Measurements from ENCODE around the gene C1QTNF2.
"Not testable (repeated sequence)": the region's sequence is repeated elsewhere in the genome, so short reads cannot be mapped to it uniquely, and the experiment has no call there.

C1QTNF2 gene

DNA sequence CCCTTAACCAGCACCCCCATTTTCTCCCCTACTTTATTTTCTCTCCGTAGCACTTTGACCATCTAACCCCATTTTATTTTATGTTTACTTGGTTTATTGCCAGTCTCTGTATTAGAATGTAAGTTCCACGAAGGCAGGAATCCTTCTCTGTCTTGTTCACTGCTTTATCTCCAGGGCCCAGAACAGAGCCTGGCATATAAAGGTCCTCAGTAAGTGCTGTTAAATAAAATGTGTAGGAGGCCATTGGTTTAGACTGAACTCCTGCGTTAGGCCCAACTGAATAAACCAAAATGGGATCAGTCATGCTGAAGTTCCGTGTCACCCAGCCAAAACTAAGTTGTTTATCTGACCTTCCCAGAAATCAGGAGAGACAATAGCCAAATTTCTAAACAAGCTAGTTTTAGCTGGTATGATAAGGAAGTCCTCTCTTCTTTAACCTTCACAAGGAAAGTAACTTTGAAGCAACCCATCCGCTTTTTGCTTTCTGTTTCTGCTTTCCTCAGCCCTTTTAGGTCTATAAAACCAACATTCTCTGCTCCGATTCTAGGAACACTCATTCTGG lies 29.0 kb downstream of the C1QTNF2 start:
- no peak for DNase-seq (ENCODE audit: low read depth, low spot score)

DNA sequence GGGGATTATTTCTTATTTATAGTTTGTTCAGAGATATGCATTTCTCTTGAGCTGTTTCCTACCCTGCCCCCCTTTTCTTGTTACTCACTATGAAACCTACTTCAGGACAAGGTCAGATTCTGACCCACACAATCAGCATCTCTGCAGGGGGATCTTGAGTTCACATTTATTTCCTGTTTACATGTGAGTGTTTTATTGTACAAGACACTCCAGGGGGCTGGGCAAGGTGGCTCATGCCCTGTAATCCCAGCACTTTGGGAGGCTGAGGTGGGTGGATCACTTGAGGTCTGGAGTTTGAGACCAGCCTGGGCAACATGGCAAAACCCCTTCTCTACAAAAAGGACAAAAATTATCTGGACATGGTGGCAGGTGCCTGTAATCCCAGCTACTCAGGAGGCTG lies 29.9 kb downstream of the C1QTNF2 start:
- not testable (repeated sequence) for DNase-seq (ENCODE audit: low read depth, low spot score)

DNA sequence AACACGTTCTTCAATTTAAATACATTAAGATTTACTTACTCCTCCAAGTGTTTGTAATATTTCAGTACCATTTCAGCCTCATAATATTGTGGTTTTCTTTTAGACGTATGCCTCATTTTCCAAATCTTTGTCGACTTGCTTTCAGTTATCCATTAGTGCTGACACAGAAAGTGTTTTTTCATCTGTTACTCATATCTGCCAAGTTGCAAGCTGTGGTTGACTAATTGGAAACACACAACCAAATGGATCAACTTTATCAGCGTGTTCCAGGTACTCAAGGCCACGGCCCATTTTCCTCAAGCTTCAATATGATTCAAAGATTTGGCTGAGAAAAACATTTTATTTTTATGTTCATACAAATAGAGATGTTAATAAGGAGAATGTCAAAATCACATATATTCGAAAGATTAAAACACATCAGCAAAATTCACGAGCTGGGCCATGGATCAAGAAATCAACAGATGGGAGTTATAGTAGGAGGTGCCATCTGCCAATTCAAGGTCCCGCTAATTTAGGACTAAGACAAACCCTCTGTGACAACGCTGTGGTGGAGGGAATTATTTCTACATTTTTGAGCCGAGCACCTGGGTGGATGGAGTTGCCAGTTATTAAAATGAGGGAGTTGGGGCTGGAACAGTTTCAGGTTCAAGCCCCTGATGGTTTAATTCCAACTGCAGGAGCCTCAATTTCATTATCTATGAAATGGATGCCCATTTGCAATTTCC lies 30.9 kb downstream of the C1QTNF2 start:
- DNase-seq (ENCODE audit: low read depth, low spot score): no peak

DNA sequence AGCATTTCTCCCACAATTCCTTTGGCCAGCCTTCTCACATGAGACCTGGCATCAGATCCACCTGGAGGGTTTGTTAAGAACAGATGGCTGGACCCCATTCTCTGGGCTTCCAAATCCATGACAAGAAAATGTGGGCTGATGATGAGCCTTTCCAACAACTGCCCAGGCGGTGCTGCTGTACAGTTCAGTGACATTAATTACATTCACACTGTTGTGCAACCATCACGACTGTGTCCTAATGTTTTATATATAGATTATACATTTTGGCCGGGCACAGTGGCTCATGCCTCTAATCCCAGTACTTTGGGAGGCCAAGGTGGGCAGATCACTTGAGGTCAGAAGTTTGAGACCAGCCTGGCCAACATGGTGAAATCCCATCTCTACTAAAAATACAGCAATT lies 35.7 kb downstream of the C1QTNF2 start:
- not testable (repeated sequence) for DNase-seq (ENCODE audit: low read depth, low spot score)

DNA sequence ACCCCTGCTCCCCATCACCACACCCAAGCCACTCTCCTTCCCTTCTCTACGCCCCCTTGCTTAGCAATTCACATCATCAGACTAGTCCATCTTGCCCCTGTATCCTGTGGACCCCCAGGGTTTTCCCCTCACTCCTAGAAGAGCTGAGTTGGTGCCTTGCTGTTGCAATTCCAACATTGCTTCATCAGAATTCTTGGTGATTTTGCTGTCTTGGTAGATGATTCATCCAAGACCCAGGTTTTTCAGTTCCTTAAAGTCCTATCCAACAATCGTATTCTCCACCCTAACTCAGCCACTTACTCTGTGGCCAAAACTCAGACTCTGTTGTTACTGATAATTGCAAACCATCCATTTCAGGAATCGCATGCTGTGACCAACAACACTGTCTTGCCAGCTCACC lies 36.7 kb downstream of the C1QTNF2 start:
- no peak for DNase-seq (ENCODE audit: low read depth, low spot score)

DNA sequence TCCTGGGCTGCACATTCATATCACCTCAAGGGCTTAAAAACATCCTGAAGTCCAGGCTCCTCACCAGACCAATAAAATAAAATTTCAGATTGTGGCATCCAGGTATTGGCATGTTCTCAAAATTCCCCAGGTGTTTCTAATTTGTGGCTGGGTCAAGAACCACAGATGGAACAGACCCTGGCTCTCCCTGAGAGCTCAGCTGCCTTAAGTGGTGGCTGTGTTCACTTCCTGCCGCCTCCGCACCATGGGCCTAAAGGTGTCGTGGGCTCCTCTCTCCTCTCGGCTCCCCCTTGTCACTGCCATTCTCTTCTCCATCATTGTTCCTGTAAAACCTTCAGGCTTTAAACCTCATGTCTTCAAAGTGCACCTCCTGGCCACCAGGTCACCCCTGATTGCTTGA lies 40.2 kb downstream of the C1QTNF2 start:
- DNase-seq (ENCODE audit: low read depth, low spot score): no peak

DNA sequence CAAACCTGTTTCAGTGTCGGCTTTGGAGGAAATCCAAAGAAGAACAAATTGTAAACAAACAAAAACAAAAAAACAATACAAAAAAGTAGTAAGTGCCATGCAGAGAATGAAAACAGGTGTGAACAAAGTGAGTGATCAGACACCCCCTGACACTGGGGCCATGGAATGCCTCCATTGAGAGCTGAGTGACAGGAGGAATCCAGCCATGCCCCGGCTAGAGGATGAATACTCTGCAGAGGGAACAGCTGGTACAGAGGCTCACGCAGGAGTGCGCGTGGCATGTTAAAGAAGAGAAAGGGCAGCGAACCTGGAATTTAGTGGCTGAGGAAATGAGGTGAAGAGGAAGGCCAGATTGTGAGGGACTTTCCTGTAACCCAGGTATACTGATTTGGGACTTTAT lies 42.6 kb downstream of the C1QTNF2 start:
- DNase-seq (ENCODE audit: low read depth, low spot score): no peak

DNA sequence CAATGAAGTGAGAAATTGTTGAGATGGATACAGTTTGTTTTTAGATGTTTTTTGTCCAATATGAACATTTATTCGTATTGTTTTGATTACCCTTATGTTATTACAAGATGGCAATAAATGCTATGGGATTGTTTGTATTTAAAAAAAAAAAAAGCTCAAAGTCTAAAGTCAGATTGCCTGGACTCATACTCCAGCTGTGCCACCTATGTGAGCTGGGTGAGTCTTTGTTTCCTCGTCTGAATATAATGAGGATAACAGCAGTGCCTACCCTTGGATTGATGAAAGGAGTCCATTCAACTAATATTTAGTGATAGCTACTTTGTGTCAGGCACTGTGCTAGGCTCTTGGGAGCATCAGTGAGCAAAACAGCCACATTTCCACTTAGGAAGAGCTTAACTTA lies 43.4 kb downstream of the C1QTNF2 start:
- no peak for DNase-seq (ENCODE audit: low read depth, low spot score)

DNA sequence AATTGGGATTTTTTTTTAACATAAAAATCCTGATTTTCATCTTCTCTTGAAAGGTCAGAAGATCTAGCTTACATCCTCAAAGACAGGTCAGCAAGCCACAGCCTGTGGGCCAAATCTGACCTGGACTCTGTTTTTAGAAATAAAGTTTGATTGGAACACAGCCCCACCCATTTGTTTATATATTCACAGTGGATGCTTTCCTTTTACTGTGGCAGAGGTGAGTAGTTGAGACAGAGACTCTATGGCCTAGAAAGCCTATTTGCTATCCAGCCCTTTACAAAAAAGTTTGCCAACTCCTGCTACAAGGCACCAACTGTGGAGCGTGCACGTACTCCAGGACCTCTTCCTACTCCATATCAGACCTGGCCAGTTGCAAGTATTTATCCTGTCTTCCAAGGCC lies 44.7 kb downstream of the C1QTNF2 start:
- no peak for DNase-seq (ENCODE audit: low read depth, low spot score)

DNA sequence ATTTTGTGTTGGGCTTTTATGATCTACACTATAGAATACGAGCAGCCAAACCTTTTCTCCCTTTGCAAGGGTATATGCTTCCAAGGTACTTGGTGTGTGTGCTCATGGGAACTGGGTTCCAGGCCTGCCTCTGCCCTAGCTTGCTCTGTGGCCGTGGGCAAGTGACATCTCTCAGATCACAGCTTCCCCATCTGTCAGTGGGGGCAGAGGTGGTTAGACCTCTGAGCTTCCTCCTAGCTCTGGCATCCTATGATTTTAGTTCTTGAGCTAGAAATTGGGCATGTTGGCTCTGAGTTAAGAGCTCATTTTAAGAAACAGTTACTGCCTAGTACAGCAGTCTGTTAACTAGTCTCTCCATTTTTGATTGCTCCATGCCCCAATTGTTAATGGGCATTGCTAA lies 45.5 kb downstream of the C1QTNF2 start:
- no peak for DNase-seq (ENCODE audit: low read depth, low spot score)

DNA sequence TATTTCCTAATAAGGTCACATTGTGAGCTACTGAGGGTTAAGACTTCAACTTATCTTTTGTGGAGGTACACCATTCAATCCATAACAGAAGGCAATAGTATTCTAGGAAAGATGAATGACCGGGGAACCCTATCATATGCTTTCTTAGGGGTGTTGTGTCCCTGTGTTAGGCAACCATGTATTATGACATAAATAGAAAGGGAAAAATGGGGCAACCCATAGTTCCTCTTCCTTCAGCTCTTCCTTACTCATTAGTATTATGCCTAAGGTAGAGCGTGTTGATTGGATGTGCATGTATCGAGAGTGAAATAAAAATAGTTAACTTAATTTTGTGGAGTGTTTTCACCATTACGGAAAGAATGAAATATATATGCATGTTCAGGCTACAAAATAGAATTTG lies 52.0 kb downstream of the C1QTNF2 start:
- DNase-seq (ENCODE audit: low read depth, low spot score): no peak

DNA sequence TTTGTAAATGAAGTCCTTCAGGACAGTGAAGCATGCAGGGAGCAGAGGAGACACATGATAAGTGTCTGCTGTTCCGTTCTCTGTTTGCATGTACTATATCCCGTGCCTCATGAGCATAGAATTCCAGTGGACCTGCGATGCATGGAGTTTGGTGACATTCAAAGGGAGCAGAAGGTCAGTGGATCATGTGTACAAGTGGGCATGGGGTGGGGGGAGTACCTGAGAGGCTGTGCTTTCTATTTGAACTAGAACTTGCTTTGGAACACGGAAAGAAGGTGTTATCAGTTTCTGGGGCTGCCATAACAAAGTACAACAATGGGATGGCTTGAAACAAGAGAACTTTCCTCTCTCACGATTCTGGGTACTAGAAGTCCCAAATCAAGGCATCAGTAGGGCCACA lies 53.0 kb downstream of the C1QTNF2 start:
- DNase-seq (ENCODE audit: low read depth, low spot score): no peak

DNA sequence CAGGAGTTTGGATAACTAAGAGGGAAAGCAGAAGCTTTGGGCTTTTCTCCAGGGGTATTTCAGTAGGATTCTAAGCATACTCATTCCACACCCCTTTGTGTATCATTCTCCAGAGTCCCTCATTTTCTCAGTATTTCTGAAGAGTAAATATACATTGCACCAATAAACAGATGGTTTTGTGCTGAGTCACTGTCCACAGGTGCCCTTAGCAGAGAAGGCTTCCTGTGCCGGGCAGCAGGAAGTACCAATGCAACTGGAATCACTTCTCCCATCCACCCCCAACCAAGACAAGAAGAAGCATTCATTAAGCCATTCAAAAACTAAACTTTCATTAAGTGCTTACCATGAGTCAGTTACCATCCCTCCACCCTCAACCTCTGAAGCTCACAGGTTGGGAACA lies 54.5 kb downstream of the C1QTNF2 start:
- no peak for DNase-seq (ENCODE audit: low read depth, low spot score)

DNA sequence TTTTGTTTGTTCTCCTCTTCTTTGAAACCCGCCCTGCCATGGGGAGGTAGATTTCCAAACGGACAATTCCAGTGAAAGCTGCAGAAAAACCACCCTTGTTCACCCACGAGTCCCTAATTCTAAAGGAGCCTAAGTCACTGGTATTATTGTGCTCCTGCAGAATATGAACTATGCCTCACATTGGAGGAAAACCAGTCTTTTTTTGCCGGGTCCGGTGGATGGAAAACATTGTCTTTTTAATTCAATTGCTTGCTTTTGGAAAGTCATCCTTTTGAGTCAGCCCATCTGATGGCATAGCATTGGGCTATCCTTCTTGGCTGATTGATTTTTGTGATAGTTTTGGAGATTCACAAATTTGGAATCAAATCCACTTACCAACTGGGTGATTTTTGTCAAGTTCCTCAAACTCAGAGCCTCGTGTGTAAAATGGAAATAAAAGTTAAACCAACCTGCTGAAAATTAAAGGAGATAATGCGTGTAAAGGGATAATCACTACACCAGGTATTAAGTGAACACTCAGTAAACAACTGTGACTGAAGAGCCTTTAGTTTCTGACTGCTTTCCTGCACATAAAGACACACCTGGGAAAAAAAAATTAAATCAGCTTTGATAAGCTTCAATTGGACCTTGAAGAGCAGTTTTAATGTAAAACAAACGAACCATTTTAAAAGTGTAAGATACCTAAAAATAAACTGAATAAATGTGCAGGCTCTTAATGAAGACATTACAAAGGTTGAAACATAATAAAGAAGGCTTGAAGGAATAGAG lies 57.3 kb downstream of the C1QTNF2 start:
- no peak for DNase-seq (ENCODE audit: low read depth, low spot score)

DNA sequence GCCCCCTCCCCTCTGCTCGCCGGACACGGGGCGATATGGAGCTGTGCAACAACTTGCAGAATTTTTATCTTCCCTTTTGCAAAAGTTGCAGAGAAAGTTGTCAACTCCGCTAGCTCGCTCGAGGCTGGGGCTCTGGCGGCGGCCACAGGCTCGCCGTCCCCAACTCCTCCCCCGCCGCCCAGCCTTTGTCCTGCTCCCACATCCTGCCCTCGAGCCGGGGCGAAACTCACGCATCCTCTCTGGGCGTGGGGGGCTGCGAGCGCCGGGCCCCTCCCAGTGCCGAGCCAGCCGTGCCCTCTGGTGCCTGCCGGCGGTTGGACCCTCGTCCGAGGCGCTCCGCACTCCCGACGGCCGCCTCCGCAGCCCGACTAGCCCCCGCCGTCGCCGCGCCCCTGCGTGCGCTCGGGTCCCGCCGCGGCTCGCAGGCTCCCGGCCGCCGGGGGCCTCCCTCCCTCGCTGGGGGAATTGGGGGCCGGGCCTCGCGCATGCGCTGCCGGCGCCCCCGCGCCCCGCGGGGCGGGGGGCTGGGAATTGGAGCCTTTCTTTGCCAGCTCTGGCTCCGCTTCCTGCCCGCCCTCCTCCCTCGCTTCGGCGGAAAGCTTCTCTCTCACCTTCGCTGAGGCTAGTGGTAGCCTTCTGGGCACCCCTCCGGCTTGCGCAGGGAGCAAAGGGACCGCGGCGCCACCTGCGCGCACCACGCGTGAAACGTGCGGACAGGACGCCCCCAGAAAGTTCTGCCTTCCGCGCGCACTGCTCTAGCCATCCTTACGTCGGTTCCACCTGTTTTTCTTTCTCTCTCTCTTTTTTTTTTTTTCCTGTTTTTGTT lies 58.1 kb downstream of the C1QTNF2 start, which contains the start of gene CCNJL:
Gene CCNJL, minus strand, starts transcription at position 431 of the 826 bp plus-strand sequence. CDS start 641 bp downstream, outside the sequence.
- no peak for DNase-seq (ENCODE audit: low read depth, low spot score)

DNA sequence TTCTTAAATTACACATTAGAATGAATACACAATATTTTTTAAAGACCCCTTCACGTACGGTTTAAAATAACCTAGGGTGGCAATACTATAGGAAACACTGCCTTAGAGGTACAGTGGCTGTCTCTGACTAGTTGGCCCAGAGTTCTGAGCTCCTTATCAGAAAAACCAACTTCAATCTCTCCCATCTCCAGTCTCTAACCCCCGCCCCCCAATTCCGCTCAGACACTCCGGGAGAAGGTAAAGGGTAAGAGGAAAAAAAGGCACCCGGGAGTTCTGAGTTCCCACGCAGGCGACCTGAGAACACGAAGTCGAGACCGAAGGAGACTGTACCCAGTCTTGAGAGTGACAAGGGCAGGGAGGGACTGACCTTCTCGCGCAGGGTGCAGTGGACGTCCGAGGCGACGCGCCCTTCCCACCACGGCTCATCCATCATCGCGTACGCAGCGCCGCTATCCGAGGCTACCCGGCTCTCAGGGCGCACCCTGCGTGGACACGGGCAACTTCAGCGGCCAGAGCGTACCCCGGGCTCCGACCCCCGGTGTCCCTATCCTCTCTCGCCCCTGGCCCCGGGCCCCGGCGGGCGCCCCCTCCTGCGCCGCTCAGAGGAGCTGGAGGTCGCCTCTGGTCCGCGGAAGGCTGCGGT lies 58.8 kb downstream of the C1QTNF2 start:
- no peak for DNase-seq (ENCODE audit: low read depth, low spot score)

DNA sequence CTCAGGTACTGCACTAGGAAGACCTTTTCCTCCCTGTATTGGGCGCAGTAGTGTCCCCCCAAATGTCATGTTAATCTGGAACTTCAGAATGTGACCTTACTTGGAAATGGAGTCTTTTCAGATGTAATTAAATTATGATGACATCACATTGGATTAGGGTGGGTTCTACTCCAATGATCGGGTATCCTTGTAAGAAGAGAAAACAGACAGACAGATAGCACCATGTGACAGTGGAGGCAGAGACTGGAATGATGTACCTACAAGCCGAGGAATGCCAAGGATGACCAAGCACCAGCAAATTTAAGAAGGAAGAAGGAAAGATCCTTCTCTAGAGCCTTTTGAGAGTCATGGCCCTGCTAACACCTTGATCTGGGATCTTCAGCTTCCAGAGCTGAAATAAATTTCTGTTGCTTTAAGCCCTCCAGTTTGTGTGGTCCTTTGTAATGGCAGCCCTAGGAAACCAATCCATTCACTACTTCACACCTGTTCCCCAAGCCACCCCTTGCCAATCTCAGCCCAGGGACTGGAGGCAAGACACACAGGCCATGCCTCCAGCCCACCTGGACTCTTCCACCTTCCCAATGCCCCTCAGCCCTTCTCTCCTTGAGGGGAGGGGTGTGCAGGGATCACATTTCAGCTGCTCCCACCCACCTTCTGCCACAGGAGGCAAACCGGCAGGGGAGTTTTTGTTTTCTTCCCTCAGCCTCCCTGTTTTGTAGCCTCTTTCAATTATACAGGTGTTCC lies 59.7 kb downstream of the C1QTNF2 start:
- no peak for DNase-seq (ENCODE audit: low read depth, low spot score)

DNA sequence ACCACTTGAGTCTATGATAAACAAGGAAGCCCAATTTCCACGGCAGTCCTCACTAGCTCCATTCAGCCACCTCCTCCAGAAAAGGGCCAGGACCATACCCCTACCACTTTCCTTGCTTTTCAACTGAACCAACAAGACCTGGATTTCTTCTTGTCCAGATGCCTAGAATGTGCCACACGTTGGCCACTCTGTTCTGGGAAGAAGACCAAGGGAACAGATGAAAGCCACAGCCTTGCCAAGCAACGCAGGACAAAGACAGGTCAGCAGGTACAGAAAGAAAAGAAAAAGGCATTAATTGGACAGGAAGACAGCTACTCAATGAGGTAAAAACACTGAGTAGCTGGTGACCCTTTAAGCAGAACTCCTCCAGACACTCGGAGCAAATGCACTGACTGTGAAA lies 60.3 kb downstream of the C1QTNF2 start:
- DNase-seq (ENCODE audit: low read depth, low spot score): no peak

DNA sequence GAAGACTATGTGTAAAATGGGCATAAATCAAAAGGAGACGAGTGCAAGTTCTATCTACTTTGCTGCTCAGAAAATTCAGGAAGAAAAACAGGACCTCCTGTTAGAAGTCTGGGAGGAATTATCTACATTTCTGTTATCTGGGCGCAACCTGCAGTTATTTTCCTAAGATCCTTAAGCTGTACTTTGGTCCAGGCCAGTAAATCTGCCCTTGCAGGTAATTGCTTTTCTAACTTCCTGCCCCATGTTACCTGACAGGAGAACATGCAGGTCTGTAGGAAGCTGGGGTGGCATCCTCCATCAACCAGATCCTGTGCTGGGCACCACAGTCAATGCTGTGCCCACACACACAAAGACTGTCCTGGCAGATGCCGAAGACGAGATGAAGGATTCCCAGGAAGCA lies 63.7 kb downstream of the C1QTNF2 start:
- DNase-seq (ENCODE audit: low read depth, low spot score): no peak

DNA sequence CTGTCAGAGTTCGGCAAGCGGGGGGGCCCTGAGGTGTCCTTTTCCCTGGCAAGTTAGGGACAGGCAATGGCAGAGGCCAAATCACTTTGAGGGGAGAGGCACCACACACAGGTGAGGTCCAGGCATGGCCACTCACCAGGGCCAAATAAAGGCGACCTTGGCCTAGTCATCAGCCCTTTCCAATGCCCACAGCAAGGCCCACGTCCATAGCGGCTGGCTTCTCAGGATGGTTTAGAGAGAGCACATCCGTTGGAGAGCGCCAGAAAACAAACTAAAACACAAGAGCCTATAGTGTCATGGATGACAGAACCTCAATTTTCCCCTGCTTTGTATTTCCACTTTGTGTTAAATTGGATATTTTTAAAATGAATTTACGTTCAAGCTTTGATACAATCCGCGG lies 65.1 kb downstream of the C1QTNF2 start:
- no peak for DNase-seq (ENCODE audit: low read depth, low spot score)

DNA sequence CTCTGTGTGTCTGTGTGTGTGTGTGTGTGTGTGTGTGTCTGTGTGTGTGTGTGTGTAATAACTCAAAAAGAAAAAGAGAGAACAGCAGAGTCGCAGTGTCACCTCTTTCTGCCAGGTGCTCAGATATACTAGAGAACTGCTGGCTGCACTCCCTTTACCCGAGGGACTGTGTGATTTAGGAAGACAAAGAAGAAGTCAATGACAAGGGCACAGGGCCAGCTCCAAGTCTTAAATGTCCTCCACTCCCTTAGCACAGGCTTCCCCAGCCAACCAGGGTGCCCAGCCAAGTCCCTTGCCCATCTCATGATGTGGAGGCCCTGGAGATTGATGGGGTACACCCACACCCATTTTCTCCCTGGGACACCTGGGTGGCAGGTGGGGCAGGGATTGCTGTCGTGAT lies 66.7 kb downstream of the C1QTNF2 start:
- no peak for DNase-seq (ENCODE audit: low read depth, low spot score)
